Gastrocnemius medialis (tissue), 4 donors: ENCODE measurements around the gene CTSL. TPM values are rescaled to one million over a fixed set of nuclear protein-coding genes. Genes with fewer than 3 reads are reported as not detected.

Experiments used
- ATAC-seq, 2 donors: fragments of 150-250 bp; one replicate each; pipeline ENCODE4 v1.9.1; 2016
- DNase-seq, 2 donors: peaks; one replicate each; pipeline ENCODE4 v3.0.0-alpha.2; 2019
- H3K27ac ChIP-seq, 4 donors: fragments of 200-600 bp; sonication (generic); 1 replicate in 1 of 4; 2 replicates in 3 of 4; pipeline ENCODE4 v1.5.1; 2016 to 2018; ENCODE audit warnings: mild to moderate bottlenecking in 2 of 4, moderate library complexity in 1 of 4
- H3K27me3 ChIP-seq, 3 donors: fragments of 200-600 bp; sonication (generic) in 2 of 3; 1 replicate in 1 of 3; 2 replicates in 2 of 3; pipeline versions ENCODE4 v1.5.1 to v1.6.0; 2016 to 2019; ENCODE audit warnings: mild to moderate bottlenecking in 1 of 3, moderate library complexity in 1 of 3
- H3K36me3 ChIP-seq, 2 donors: fragments of 200-600 bp; sonication (generic) in 1 of 2; one replicate each; pipeline ENCODE4 v1.5.1; 2017 to 2018
- H3K4me1 ChIP-seq, 2 donors: fragments of 200-600 bp; sonication (generic) in 1 of 2; one replicate each; pipeline ENCODE4 v1.5.1; 2016 to 2017; ENCODE audit warnings: mild to moderate bottlenecking in 2 of 2
- H3K4me3 ChIP-seq, 4 donors: fragments of 200-600 bp; sonication (generic) in 3 of 4; 1 replicate in 1 of 4; 2 replicates in 3 of 4; pipeline ENCODE4 v1.5.1; 2016 to 2019; ENCODE audit warnings: mild to moderate bottlenecking in 2 of 4
- H3K9me3 ChIP-seq, 3 donors: fragments of 200-600 bp; sonication (generic) in 2 of 3; 1 replicate in 1 of 3; 2 replicates in 2 of 3; pipeline ENCODE4 v1.5.1; 2016 to 2019
- POLR2A ChIP-seq, 2 donors: fragments of 450-650 bp; IDR thresholded peaks; one replicate each; pipeline ENCODE4 v1.6.1; 2017; ENCODE audit warnings: antibody characterized with exemption in 2 of 2, mild to moderate bottlenecking in 2 of 2, moderate library complexity in 2 of 2
- in situ Hi-C, 4 donors: fragments of 200-750 bp; cut with MboI; loops; one replicate each; pipeline versions ENCODE4 v1.15.0 to v1.8.0; 2017; ENCODE audit warnings: low sequenced_read_pairs in 4 of 4
- intact Hi-C: fragments of 100-400 bp; cut with DNase I; formaldehyde crosslinking; loops from one replicate; pipeline ENCODE4 v1.15.1; 2023; ENCODE audit warnings: low total_unique reads
- total RNA-seq, 4 donors: library from RNA; depleted of rRNA; stranded (reverse); fragments of >200 nt; gene quantifications; one replicate each; pipeline versions ENCODE4 v1.1.0 to v1.2.3, GENCODE V29; 2016
- TF ChIP-seq, protein P1 (sequence below), 5 experiments: fragments of 450-650 bp in 3 of 5; fragments of 200-600 bp in 2 of 5; sonication (generic) in 2 of 5; IDR thresholded peaks in 4 of 5; conservative IDR thresholded peaks in 1 of 5; 1 replicate in 4 of 5; 2 replicates in 1 of 5; pipeline ENCODE4 v1.5.1; 2016 to 2019; ENCODE audit warnings: antibody characterized with exemption in 5 of 5, mild to moderate bottlenecking in 3 of 5, moderate library complexity in 3 of 5

CTSL gene
- total RNA-seq, 4 donors from 2014 or later: 37.3 to 110 (median 56.8) TPM

DNA sequence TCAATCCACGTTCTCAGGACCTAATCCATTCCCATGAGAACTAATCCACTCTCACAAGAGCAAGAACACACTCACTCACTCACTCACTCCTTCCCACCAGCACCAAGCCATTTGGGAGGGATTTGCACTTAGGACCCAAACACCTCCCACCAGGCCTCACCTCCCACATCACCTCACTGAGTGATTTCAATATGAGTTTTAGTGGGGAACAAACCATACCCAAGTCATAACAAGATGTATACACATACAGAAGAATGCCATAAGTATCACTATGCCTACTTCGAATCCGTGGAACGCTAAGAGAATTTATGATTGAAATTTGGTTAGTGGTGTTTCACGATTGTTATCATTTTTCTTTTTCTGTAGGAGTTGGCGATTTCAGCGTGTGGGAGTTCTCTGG, 29.3 kb upstream of the CTSL start:
- DNase-seq (no peak), ATAC-seq (no peak)
- TF ChIP-seq, protein P1, sequence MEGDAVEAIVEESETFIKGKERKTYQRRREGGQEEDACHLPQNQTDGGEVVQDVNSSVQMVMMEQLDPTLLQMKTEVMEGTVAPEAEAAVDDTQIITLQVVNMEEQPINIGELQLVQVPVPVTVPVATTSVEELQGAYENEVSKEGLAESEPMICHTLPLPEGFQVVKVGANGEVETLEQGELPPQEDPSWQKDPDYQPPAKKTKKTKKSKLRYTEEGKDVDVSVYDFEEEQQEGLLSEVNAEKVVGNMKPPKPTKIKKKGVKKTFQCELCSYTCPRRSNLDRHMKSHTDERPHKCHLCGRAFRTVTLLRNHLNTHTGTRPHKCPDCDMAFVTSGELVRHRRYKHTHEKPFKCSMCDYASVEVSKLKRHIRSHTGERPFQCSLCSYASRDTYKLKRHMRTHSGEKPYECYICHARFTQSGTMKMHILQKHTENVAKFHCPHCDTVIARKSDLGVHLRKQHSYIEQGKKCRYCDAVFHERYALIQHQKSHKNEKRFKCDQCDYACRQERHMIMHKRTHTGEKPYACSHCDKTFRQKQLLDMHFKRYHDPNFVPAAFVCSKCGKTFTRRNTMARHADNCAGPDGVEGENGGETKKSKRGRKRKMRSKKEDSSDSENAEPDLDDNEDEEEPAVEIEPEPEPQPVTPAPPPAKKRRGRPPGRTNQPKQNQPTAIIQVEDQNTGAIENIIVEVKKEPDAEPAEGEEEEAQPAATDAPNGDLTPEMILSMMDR (IDR thresholded peaks at IDR 0.05 in 4 of 5, conservative IDR thresholded peaks at IDR 0.05 in 1 of 5): no peak
- TF ChIP-seq POLR2A (IDR thresholded peaks at IDR 0.05): no peak
- Histone ChIP-seq H3K9me3 (no peaks in the 10 kb centered on the region), H3K27ac (no peak overlapping the region), H3K4me3 (no peak overlapping the region), H3K36me3 (no peaks in the 10 kb centered on the region), H3K27me3 (no peaks in the 10 kb centered on the region), H3K4me1 (no peaks in the 10 kb centered on the region)
- in situ Hi-C loops: no loop called here
- intact Hi-C loops: no loop called here

DNA sequence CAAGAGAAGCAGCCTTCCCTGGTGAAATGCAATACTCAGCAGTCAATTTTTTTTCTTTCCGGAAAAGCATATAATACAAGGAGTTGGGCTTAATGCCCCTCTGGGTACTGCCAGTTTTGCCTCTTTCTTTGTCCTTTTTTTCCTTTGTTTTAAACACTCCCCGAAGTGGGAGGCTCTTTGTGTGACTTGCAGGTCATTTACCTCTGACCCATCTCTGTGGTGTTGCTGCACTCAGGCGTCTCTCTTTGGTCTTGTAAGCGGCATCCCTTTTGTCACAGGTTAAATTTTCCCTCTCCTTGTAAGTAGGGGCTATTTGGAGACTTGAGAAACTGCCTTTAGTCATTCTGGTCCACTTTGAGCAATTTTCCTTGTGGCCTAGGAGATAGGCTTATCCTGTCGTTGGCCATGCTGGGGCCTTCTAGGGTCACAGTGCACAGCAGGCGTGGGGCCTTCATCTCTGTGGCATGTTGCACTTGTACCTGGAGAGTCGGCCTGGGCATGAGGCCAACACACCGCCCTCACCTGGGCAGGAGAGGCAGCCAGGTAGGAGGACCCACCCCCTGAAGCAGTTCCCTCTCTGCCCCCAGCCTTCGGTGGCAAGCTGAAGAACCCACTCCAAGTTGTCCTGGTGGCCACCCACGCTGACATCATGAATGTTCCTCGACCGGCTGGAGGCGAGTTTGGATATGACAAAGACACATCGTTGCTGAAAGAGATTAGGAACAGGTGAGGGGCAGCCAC, 27.7 kb upstream of the CTSL start:
- Histone ChIP-seq H3K4me3 (no peak overlapping the region), H3K36me3 (no peaks in the 10 kb centered on the region), H3K27ac (no peak overlapping the region), H3K4me1 (no peaks in the 10 kb centered on the region), H3K27me3 (no peaks in the 10 kb centered on the region), H3K9me3 (no peaks in the 10 kb centered on the region)
- ATAC-seq (no peak), DNase-seq (no peak)
- in situ Hi-C loops (no loop called here), intact Hi-C loops (no loop called here)
- TF ChIP-seq, protein P1 (IDR thresholded peaks at IDR 0.05 in 4 of 5, conservative IDR thresholded peaks at IDR 0.05 in 1 of 5): no peak
- no peak for TF ChIP-seq POLR2A (IDR thresholded peaks at IDR 0.05)

DNA sequence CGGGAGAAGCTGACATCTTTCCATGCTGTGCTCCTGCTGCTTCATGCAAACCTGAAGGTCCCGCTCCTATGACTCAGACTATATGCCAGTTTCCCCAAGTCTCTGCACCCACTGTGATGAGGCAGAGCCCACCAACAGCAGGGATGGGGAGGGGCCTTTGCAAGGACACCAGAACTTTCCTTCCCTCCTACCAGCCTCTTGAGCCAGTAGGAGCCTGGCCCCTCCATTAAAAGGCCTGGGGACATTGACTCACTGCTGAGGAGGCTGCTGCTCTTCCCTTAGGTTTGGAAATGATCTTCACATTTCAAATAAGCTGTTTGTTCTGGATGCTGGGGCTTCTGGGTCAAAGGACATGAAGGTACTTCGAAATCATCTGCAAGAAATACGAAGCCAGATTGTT, 26.1 kb upstream of the CTSL start:
- Histone ChIP-seq H3K27ac (no peak overlapping the region), H3K4me1 (no peaks in the 10 kb centered on the region), H3K27me3 (no peaks in the 10 kb centered on the region), H3K4me3 (no peak overlapping the region), H3K36me3 (no peaks in the 10 kb centered on the region), H3K9me3 (no peaks in the 10 kb centered on the region)
- DNase-seq (no peak), ATAC-seq (no peak)
- in situ Hi-C loops (no loop called here), intact Hi-C loops (no loop called here)
- TF ChIP-seq POLR2A (IDR thresholded peaks at IDR 0.05): no peak
- TF ChIP-seq, protein P1 (IDR thresholded peaks at IDR 0.05 in 4 of 5, conservative IDR thresholded peaks at IDR 0.05 in 1 of 5): no peak

DNA sequence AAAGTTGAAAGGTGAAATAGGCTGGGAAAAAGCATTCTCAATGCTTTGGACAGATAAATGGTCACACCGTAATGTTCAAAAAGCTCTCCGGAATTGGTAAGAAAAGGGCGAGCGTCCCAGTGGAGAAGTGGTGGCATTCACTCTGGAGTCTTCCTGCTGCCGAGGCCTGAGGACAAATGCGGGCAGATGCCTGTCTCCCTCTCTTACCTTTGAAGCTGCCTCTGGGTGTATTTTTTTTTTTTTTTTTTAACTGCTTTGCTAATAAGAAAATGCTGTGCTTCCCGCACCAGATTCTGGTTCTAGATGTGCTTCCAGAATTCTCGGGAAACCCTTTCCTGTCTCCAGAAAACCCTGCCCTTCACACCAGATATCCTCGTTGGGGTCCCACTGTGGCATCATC, 24.4 kb upstream of the CTSL start:
- Histone ChIP-seq H3K27ac (no peak overlapping the region), H3K9me3 (no peaks in the 10 kb centered on the region), H3K27me3 (no peaks in the 10 kb centered on the region), H3K4me3 (no peak overlapping the region), H3K4me1 (no peaks in the 10 kb centered on the region), H3K36me3 (no peaks in the 10 kb centered on the region)
- TF ChIP-seq POLR2A (IDR thresholded peaks at IDR 0.05): no peak
- intact Hi-C loops: no loop called here
- in situ Hi-C loops: no loop called here
- no peak for DNase-seq
- ATAC-seq: no peak

DNA sequence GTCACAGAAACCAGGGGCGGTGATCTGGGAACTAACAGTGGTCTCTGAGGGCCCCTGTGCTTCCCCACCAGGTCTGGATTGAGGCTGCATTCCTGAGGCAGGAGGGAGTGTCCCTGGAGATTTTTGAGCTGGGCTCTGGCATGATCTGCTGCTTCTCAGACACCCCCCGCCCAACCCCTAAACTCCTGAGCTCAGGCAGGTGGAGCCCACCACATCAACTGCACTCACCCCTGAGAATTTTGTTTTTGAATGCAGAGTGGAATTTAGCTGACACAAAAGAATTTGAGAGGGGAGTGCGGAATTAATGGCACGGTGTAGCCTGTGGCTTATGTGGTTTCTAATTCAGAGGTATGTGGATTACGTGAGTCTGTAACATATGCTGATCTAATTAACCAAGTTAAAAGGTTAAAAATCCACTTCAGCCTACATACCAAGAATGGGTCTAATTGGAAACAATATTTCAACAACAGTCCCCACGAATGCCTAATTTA, 23.9 kb upstream of the CTSL start:
- DNase-seq (no peak), ATAC-seq (no peak)
- Histone ChIP-seq H3K27ac (no peak overlapping the region), H3K4me1 (no peaks in the 10 kb centered on the region), H3K9me3 (no peaks in the 10 kb centered on the region), H3K27me3 (no peaks in the 10 kb centered on the region), H3K36me3 (peaks cover 0 to 1% of the 10 kb centered on the region in 2 donors), H3K4me3 (no peak overlapping the region)
- no peak for TF ChIP-seq POLR2A (IDR thresholded peaks at IDR 0.05)
- TF ChIP-seq, protein P1 (IDR thresholded peaks at IDR 0.05 in 4 of 5, conservative IDR thresholded peaks at IDR 0.05 in 1 of 5): no peak
- intact Hi-C loops: no loop called here
- in situ Hi-C loops: no loop called here
